HepG2 (cell line): ENCODE measurements around the gene CREB1. TPM values are rescaled to one million over a fixed set of nuclear protein-coding genes. Genes with fewer than 3 reads are reported as not detected.

ENCODE experiments used
- HIVEP1 ChIP-seq: sonication (generic); formaldehyde crosslinking; IDR thresholded peaks from 2 replicates; pipeline ENCODE4 v1.4.0; 2020; ENCODE audit warnings: mild to moderate bottlenecking, missing genetic modification reagents
- HNF1A ChIP-seq, 2 experiments: sonication (generic) in 1 of 2; formaldehyde crosslinking in 1 of 2; IDR thresholded peaks; 2 replicates each; pipeline versions ENCODE4 v1.4.0 to v1.6.1; 2016 to 2020; ENCODE audit warnings: borderline replicate concordance in 1 of 2, low read depth in 1 of 2, mild to moderate bottlenecking in 1 of 2, missing genetic modification reagents in 1 of 2
- HNRNPL ChIP-seq: fragments of 200-400 bp; formaldehyde crosslinking; IDR thresholded peaks from 2 replicates; pipeline ENCODE4 v1.6.1; 2017; ENCODE audit warnings: mild to moderate bottlenecking, low read depth, low read length
- RORA ChIP-seq: sonication (generic); formaldehyde crosslinking; IDR thresholded peaks from 2 replicates; pipeline ENCODE4 v1.5.0; 2020; ENCODE audit warnings: mild to moderate bottlenecking, missing genetic modification reagents, moderate library complexity
- SP4 ChIP-seq: sonication (generic); formaldehyde crosslinking; IDR thresholded peaks from 2 replicates; pipeline ENCODE4 v1.8.1; 2023; ENCODE audit warnings: mild to moderate bottlenecking, missing genetic modification reagents
- STAG1 ChIP-seq: sonication (generic); formaldehyde crosslinking; IDR thresholded peaks from 2 replicates; pipeline ENCODE4 v1.4.0; 2020; ENCODE audit warnings: missing genetic modification reagents
- ZBTB39 ChIP-seq: sonication (generic); formaldehyde crosslinking; IDR thresholded peaks from 2 replicates; pipeline ENCODE4 v1.5.0; 2020; ENCODE audit warnings: missing genetic modification reagents
- ZFP62 ChIP-seq: sonication (generic); formaldehyde crosslinking; IDR thresholded peaks from 2 replicates; pipeline ENCODE4 v1.4.0; 2020; ENCODE audit warnings: missing genetic modification reagents
- ZNF282 ChIP-seq: fragments of 450-650 bp; IDR thresholded peaks from 2 replicates; pipeline ENCODE4 v1.6.1; 2018; ENCODE audit not compliant: partially characterized antibody
- ZNF407 ChIP-seq: sonication (generic); formaldehyde crosslinking; IDR thresholded peaks from one replicate; pipeline ENCODE4 v1.5.1; 2020; ENCODE audit warnings: mild to moderate bottlenecking, missing genetic modification reagents; ENCODE audit errors: not compliant biosample characterization
- ZNF558 ChIP-seq: sonication (generic); formaldehyde crosslinking; IDR thresholded peaks from 2 replicates; pipeline ENCODE4 v1.9.0; 2022; ENCODE audit warnings: mild to moderate bottlenecking, missing genetic modification reagents, borderline replicate concordance
- ZNF567 ChIP-seq: sonication (generic); formaldehyde crosslinking; IDR thresholded peaks from 2 replicates; pipeline ENCODE4 v1.8.1; 2023; ENCODE audit warnings: mild to moderate bottlenecking, missing genetic modification reagents, borderline replicate concordance
- ZSCAN31 ChIP-seq: sonication (generic); formaldehyde crosslinking; IDR thresholded peaks from 2 replicates; pipeline ENCODE4 v1.5.0; 2020; ENCODE audit warnings: low read depth, mild to moderate bottlenecking, missing genetic modification reagents
- polyA plus RNA-seq, 8 experiments: library from polyadenylated mRNA; depleted of rRNA in 3 of 8; stranded (reverse) in 7 of 8; unstranded in 1 of 8; fragments of >200 nt; fragmentation: Illumina TruSeq in 4 of 8; extraction: Trizol in 4 of 8; gene quantifications; 2 replicates each; pipeline versions ENCODE4 v1.2.1 to v1.2.3, GENCODE V29; 2011 to 2016; ENCODE audit warnings: low read depth in 4 of 8, missing spikeins in 1 of 8, mixed read lengths in 1 of 8; ENCODE audit not compliant: insufficient read depth in 1 of 8
- total RNA-seq, 5 experiments: library from RNA; depleted of rRNA; stranded (reverse); fragments of >200 nt; fragmentation: Illumina TruSeq; extraction: Trizol; gene quantifications; 2 replicates each; pipeline ENCODE4 v1.2.3, GENCODE V29; 2016; ENCODE audit warnings: low read depth in 1 of 5

The CREB1 gene
- total and polyA plus RNA-seq, 2 of the 13 experiments (the other 11 are each of a cell fraction or from before 2014, with no cell fraction given): 51.8 to 51.9 TPM

GRCh38 chr2:207624185-207625013 lies 94.6 kb downstream of the CREB1 start (continued):
- no peak for TF ChIP-seq ZNF407
- TF ChIP-seq ZNF558 (CRISPR knock-in tag): no peak
- no peak for TF ChIP-seq ZFP62
- TF ChIP-seq ZNF282: no peak
- no peak for TF ChIP-seq STAG1 (CRISPR knock-in tag)
- peak; percentile 20; the same call in 1 of the 2 replicates for TF ChIP-seq HNF1A (IDR thresholded peaks at IDR 0.05; ENCODE audit: low read depth)
- no peak for TF ChIP-seq HNF1A (CRISPR knock-in tag; IDR thresholded peaks at IDR 0.05; ENCODE audit: borderline replicate concordance)
- no peak for TF ChIP-seq HNRNPL
- TF ChIP-seq RORA (CRISPR knock-in tag): no peak
- TF ChIP-seq ZSCAN31 (CRISPR knock-in tag): no peak
- TF ChIP-seq SP4 (CRISPR knock-in tag): no peak
- no peak; the same call in 1 of the 2 replicates for TF ChIP-seq ZNF567 (CRISPR knock-in tag)
- no peak for TF ChIP-seq HIVEP1 (CRISPR knock-in tag)
- TF ChIP-seq ZBTB39 (CRISPR knock-in tag): 0 out of 2 replicates have a peak, but pooled peaks have one; percentile 27
